Measurements from ENCODE around the gene IFRD1.
"Not testable (repeated sequence)": the region's sequence is repeated elsewhere in the genome, so short reads cannot be mapped to it uniquely, and the experiment has no call there.

Gene IFRD1

DNA sequence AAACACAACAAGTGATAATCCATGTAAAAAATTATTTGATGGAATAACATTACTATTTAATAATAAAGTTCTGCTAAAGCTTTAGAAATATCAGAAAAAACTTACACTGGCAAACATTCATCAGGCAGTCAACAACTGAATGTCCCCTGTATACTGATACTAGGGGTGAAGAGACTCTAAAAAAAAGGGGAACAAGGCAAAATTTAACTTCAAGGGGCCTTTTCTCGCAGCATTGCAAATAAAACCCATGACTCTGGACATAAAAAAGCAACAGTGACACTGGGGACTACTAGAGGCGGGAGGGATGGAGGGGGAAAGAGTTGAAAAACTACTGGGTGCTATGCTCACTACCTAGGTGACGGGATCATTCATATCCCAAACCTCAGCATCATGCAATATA, 5.8 kb upstream of the IFRD1 start:
- no peak for DNase-seq

DNA sequence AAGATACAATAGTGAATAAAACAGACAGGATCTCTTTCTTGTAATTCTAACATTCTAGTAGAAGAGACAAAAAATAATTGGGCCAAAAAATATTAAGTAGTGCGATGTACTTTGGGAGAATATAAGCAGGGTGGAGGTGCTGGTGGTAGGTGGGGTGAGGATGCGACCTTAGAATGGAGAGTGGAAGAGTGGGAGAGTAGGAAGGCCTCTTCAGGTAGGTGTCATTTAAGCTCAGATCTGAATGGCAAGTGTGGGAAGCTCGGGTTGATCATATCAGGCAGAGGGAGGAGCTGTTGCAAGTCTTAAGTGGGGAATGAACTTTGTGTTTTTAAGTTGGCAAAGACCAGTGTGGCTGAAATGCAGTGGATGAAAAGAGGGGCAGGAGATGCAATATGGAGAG, 3.8 kb upstream of the IFRD1 start:
- DNase-seq = no peak

DNA sequence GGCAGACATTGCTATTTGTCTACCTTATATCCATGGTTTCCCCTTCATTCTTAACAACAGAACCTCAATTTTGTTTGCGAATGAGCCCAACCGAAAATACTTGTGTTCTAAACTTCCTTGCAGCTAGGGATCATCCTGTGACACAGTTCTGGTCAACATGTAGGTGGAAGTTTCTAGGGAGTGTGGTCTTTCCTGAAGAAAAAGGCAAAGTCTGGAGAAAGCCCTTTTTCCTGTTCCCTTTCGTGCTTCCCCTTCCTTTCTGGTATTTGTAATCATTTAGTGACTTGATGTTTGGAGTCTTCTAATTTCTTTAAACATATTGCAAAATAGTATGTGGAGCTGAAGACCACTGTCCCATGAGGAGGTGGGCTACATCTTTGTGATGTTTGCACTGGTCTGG, 2.9 kb upstream of the IFRD1 start:
- no peak for DNase-seq

DNA sequence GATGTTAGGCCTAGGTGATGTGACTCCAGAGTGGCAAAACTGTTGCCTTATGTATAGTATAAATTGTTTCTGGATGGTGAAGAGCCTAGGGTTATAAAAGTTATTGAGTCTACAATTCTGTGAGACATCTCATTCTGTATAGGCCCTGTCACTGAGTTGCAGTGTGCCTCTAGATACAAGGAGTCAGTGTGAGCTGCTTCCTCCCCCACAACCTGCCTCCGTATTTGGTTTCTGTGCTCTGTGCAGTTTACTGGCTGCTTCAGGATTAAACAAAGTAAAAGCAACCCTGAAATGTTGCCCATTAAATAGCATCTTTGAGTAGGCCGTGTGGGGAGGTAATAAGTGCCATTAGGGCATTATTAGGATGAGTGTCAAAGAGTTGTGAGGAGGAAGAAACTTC, 1.9 kb upstream of the IFRD1 start:
- no peak for DNase-seq

DNA sequence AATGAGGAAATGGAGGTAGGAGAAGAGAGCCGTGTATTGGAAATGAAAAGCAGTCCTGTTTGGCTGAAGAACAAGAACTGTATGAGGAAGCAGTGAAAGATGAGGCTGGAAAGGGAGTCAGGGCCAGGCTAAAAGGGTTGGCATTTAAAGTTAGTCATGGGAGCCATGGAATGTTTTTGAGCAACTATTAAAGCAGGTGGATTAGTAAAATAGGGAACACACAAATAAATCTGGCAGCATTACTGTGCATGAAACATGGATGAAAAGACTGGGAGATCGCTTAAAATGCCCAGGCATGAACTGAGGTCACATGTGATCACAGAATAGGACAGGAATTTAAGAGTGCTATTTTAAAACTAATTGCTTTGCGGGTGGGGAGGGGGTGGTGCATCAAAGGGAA, 1.4 kb upstream of the IFRD1 start:
- DNase-seq = no peak

DNA sequence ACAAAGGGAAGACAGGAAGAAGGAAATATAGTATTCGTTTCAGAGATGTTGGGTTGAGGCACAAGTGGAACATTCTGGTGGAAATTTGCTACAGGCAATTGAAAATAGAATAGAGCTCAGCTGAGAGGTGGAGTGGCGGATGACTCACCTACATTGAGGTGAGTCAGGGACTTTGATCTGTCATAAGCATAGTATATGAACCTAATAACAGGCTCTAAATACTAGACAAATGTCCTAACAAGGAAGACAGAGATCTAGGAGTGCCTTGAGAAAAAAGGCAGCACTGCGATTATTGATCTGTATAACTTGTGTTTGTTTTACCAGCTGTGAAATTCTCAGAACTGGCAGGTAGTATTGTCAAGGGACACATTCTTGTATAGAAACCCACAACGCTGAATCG, 907 bp upstream of the IFRD1 start:
- no peak for DNase-seq

DNA sequence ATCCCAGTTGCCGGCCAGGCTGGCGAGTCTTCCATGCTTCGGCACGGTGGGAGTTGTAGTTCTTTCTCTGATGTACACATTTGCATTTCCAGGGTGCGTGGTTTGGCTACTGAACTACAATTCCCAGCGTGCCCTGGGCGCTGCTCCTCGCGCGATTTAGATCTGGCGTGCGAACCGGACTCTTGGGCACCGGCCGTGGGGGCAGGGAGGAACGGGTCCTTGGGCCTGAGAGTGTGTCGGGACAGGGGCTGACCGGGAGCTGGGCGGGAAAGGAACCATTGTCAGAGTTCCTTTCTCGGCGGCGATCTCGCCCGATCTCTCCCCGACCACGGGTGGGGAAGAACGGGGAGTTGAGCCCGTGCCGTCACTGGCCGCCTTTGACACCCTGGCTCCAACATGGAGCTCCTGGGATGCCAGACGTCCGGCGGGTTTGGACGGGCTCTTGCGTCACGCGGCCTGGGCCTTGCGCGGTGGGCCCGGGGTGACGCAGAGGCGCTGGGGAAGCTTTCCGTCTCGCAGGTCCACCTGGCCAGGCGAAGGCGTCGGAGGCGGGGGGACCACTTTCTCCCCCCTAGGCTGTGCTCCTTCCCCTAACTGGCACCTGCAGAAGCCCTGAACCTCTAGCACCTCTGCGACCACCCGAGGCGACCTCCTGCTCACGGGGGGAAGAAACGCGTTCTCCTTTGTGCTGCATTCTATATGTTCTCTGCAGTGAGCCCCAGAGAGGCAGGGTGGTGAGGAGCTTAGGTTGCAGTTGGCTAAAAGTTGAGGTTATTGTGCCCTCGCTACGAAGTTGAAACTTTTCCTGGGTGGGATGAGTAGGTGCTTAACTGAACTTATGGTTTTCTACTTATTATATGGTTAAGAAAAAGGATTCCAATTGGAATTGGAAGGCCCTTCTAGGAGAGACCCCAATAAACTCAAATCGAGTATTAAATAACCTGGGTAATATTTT, 824 bp downstream of the IFRD1 start:
- peak; percentile 99 for DNase-seq

DNA sequence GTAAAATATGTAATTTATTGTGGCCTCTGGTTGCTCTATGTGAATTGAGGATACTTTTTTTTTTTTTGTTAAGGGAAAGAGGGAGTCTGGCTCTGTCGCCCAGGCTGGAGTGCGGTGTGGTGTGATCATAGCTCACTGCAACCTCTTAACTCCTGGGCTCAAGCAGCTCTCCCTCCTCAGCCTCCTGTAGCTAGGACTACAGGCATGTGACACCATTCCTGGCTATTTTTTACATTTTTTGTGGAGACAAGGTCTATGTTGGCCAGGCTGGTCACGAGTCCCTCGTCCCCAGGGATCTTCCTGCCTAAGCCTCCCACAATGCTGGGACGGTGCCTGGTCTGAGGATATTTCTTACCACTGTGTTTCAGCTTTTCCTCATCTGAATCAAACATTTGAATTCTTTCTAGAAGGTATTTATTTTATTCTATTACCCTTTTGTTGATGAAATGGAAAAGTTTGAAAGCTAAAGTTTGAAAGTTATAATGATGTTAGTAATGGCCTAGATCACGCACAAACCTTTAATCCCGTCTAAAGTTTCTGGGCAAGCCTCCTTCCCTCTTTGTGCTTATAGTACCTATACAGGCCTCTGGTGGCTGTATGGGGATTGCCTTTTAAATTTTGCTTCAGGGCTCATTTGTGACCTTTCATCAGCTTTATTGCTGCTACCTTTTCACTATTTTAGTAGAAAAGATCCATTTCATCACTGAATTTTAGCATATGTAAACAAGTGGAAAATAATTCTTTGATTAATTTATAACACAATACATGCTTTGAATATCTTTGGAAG, 2.0 kb downstream of the IFRD1 start:
- peak; percentile 58 for DNase-seq

DNA sequence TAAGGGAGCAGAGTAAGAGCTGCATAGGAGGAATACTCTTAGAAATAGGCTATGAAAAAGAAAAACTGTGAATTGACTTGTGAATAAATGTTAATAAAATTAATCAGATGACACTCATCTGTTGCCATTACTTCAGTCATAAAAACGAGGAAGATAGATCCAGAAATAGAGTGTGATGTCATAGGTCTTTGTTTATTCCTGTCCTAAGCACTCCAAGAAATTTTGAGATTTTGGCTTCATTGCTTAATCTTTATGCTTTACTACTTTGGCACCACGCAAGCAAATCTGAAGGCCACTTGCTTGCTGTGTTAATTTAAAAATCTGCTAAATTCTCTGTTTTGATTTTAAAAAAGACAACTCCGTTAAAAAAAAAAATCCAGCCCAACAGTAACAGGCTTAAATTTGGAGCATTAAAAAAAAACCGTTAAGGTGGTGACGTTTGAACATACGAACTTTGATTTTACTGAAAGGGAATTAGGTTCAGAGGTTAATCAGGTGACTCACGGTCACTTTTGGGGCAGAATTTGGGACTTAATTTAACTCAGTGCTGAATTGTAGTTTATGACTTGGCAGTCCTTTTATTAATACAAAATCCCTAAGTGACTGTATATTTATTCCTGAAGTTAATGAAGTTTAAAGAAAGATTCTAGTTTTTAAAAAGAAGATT, 3.4 kb downstream of the IFRD1 start:
- no peak for DNase-seq

DNA sequence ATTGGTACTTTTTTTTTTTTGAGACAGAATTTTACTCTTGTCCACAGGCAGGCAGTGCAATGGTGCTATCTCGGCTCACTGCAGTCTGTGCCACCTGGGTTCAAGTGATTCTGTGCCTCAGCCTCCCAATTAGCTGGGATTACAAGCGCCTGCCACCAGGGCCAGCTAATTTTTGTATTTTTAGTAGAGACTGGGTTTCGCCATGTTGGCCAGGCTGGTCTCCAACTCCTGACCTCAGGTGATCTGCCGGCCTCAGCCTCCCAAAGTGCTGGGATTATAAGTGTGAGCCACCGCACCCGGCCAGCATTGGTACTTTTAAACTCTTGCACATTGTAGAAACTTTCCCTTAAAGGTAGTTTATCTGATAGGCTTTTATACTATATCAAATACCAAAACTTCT, 3.9 kb downstream of the IFRD1 start:
- DNase-seq = not testable (repeated sequence)

DNA sequence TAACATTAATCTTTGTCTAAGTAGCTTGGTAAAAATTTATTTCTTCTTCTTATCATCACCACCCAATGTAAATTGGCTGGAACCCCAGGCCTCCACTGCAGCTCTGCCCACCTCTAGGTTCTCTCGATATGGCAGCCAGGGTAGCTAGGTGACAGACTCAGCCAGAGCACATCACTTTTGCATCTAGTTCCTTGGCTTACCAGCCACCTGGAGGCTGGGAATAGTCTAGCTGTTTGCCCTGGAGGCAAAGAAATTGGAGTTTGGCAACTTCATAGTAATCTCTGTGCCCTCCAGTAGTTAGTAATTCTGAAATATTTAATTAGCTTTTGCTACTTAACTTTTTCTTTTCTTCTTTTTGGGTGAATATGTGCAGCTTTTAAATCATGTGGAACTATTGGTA, 9.4 kb downstream of the IFRD1 start:
- no peak for DNase-seq

DNA sequence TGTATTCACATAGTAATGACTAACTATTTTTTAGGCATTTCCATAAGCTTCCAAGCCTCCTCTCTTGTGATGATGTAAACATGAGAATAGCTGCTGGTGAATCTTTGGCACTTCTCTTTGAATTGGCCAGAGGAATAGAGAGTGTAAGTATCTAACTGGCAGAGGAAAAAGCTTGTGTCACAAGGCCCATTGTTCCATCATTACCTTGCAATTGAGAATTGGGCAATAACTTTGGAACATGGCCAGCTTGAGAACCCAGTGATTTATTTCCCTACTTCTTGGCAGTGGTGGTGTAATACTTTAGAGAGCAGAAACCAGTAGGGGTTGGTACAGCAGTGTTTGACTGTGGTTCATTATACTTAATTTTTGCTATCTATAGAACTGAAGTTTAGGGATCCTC, 12.0 kb downstream of the IFRD1 start:
- no peak for DNase-seq

DNA sequence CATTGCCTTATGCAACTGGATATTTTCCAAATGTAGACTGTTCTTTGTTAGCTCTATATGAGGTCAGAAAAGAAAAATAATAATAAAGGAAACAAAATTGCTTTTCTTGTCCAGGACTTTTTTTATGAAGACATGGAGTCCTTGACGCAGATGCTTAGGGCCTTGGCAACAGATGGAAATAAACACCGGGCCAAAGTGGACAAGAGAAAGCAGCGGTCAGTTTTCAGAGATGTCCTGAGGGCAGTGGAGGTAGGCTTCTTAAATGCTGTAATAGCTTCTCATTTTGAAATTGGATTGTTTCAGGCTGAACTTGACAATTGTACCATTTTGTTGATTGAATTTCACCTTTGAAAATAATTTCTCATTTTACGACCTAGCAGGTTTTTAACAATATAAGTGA, 17.6 kb downstream of the IFRD1 start:
- no peak for DNase-seq

DNA sequence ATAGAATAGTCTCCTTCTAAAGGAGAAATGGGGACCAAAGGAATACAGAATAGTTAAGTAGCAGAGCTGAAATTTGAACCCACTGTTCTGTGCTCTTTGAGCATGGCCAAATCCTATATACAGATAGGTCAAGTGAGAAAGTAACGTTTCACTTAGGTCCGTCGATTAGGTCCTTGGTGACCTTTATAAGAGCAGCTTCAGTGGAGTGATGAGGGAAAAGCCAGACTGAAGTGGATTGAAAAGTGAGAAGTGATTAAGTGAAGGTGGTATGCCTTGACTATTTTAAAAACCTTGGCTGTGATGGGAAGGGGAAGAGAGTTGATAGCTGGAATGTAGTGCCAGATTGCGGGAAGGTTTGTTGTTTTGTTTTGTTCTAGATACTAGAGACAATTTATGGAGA, 19.9 kb downstream of the IFRD1 start:
- DNase-seq = no peak

DNA sequence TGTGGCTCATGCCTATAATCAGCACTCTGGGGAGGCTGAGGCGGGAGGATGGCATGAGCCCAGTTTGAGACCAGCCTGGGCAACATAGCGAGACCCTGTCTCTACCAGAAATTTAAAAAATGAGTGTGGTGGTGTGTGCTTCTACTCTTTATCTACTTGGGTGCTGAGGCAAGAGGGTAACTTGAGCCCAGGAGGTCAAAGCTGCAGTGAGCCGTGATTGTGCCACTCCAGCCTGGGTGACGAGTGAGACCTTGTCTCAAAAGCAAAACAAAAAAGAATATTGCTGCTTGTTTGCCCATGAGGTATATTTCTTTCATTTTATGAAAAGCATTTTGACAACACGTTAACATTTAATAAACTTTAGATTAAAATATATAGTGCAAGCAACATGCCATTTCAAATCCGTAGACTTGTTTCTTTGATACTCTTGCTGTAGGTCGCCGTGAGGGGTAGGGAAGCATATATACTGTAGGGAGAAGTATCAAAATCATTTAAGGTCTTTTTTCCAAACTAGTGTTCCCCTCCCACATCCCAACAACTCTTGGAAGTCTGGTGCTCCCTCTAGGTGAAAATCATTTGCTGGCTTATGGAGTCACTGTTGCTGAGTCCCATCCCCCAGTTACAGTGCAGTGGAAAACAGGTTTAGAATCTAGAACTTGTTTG, 26.3 kb downstream of the IFRD1 start:
- no peak for DNase-seq

DNA sequence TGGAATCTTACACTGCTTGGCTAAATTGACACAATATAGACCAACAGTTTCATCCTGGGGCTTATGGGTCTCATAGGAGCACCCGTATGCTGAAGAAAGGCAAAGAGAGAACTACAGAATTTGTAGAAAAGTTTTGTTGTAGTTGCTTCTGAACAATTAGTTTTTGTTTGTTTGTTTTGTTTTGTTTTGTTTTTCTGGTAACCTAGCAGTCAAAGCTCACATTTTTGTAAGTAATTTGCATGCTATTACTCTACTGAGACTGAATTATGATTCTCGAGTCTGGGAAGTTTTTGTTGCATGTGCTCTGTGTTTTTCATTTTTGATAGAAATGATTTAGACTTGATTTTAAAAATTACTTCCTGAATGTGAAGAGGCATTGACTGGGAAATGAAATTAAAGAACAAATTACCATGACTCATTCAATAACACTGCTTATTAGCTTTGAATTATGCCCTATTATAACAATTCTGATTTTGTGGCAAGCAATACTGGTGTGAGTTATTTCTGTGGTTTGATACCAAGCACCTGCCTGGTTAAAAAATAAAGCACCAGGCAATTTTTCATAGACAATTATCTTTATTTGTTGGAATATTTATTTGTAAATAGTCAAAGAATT, 31.0 kb downstream of the IFRD1 start:
- no peak for DNase-seq

DNA sequence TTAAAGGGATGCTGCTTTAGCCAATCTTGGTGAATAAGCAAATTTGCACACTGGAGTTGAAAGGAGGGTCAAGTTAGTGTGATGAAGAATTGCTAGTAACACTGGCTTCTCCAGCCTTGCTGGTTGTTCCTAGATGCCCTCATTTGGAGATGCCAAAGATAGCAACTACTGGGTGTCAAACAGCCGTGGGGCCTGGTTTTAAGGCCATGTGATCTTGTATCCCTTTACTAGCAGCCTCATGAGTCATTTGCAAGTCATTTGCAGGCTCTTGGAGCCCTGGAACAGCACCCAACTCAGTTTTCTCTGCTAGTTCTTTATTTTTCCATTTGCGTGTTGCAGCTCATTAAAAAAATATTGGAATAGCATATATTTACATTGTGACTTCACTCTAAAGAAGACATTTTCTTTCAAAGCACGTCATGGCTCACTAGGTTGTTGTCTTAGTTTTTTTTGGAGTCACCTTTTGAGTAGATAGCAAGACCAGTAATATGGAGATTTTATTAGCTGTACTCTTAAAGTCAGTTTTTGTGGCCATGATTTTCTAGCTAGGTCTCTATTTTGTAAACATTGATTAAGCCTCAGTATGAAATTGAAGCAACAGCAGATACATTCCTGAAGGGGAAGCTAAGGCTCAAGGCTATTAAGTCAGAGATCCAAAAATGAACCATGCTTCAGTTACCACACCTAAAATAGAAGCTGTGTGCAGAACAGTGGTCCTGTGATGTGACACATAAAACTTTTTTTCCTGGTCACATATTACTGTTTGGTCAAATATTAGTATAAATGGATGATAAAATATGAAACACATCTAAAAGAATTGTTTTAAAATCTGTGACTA, 31.8 kb downstream of the IFRD1 start:
- DNase-seq = no peak

DNA sequence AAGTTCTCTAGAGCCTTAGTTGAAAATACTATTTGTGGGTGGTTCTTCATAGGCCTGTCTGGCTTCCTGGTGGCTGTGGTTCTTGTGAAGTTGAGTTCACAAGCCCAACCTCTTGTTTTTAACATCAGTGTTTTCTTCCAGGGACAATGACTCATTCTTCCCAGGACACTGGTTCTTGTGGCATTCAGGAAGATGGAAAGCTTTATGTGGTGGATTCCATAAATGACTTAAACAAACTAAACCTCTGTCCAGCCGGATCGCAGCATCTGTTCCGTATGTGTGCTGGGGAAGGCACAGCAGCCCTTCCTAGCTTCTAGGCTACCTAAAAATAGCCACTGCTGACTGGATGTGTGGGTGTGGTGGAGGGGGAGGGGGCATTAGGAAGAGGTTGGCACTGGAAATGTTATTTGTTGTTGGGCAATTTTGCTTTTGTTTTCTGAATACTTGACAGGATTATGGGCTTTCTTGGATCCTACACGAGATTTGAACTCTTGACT, 34.5 kb downstream of the IFRD1 start:
- no peak for DNase-seq

DNA sequence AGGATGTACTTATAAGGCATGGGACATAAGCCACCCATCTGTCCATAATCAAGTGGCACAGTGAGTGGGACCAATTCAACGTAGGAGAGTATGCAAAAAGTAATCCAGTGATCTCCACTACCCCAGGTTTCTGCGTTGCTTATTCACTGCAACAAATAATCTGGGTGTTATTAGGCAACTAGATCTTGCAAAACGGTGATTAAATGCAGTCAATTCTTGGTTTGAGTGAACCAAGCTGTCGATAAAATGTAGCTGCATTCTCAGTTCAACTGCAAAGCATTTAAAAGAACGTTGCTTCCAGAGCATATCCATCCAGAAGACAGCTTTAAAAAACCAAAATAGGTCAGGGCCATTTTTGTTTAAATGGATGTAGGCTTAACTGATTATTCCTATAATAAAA, 35.5 kb downstream of the IFRD1 start:
- no peak for DNase-seq

DNA sequence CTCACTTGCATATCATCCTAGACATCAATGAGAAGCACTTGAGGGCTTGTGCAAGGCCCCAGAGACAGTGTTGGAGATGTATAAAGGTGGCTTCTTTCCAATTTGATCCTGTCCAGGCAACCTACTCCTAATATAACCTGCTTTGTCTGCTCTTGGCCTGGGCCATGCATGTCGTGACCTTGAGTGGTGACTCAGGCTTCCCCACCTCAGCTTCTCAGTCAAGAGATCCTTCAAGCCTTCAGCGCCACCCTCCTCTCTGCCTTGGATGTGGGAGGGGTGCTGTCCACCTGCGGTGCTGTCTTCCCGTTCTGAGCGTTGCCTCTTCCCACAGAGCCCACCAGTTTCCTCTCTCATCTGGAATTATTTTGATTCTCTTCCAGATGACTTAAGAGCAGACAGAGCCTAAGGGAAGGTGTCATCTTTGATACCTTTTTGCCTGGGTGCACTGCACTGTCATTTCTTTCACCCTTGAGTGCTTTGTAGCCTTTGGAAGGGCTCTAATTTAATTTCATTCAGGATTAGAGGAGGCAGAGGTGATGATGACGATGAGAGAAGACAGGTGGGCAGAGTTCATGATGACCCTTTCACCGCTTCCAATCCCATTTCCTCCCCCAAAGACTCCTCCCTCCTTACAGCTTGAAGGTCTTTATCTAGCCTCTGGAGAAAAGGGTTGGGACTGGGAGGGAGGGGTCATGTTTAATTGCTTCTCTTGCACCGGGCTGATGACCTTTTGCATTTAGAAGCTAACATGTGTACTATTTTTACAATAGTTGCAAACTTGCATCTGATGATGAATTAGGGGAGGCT, 37.4 kb downstream of the IFRD1 start:
- peak; percentile 72 for DNase-seq

DNA sequence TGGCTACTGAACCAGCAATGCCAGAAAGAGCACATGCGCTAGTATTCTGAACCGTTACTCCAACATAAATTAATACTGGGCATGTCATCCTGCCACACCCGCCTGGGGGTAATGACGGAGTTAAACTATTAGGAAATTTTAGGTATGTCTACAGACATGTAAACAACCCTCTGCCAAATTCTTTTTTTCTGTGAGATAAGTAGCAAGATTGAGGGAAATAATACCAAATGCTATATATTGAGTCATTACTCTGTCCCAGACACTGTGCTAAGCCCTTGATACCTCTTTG, 37.9 kb downstream of the IFRD1 start:
- no peak for DNase-seq
